ENCODE results near the gene EIF2B5.
"Not testable (repeated sequence)": the region's sequence is repeated elsewhere in the genome, so short reads cannot be mapped to it uniquely, and the experiment has no call there.

EIF2B5 gene

DNA sequence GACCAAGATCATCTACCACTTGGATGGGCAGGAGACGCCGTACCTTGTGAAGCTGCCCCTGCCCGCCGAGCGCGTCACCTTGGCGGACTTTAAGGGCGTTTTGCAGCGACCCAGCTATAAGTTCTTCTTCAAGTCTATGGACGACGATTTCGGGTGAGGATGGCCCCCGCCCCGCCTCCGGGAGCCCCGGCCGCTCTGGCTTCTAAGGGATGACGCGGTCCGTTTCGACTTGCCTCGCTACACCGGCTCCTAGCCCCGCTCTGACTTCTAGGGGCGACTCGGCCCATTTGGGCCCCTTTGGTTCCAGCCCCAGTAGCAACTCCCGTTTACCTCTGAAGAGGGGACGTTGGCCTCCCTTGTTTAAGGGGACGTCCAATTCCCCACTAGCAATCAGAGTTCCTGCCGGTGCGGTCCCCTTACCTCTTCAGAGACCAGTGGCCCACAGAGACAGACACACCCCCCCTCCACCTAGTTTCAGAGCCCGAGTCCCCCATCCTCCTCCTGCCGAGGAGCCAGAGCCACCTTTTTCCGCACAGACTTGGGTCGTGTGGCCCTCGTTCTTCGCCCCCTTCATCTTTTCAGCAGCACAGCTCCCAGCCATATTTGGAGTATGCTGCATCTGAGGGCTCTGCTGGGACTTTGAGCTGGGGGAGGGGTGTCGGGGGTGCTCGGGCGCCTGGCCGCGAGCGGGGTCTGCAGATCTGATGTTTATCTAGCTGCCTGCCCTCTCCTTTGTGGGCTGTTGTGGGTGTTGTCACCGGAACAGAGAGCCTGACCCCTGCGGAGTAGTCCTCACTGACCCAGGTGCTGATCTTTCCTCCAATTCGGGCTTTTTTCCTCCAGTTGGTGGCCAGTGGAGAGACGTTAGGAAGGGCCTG, 20.7 kb downstream of the EIF2B5 start:
- DNase-seq (no peak), ATAC-seq (replicated peaks) (peak; percentile 62 to 65)
- Mint-ChIP-seq H3K4me1 (peaks cover 11 to 30% of the 10 kb centered on the region in 2 donors), H3K4me3 (peak overlapping the region; percentile 90 to 97), H3K9me3 (no peaks in the 10 kb centered on the region), H3K27me3 (no peaks in the 10 kb centered on the region), H3K27ac (peak overlapping the region; percentile 94), H3K36me3 (peaks cover 7% of the 10 kb centered on the region in 2 donors)

GRCh38 chr3:184156522-184156955, 21.4 kb downstream of the EIF2B5 start:
- H3K9me3 Mint-ChIP-seq = no peaks in the 10 kb centered on the region
- peak; percentile 29 to 30 for ATAC-seq (replicated peaks)
- peak overlapping the region; percentile 94 for H3K27ac Mint-ChIP-seq
- H3K36me3 Mint-ChIP-seq = peaks cover 9 to 10% of the 10 kb centered on the region in 2 donors
- peak overlapping the region; percentile 90 to 97 for H3K4me3 Mint-ChIP-seq
- peaks cover 14 to 34% of the 10 kb centered on the region in 2 donors for H3K4me1 Mint-ChIP-seq
- H3K27me3 Mint-ChIP-seq = no peaks in the 10 kb centered on the region
- no peak for DNase-seq

- H3K27ac Mint-ChIP-seq = peak overlapping the region; percentile 94
- H3K9me3 Mint-ChIP-seq = no peaks in the 10 kb centered on the region
- DNase-seq (no peak), ATAC-seq (replicated peaks) (no peak)
- H3K4me3 Mint-ChIP-seq = peak overlapping the region; percentile 90 to 97
- peaks cover 11 to 13% of the 10 kb centered on the region in 2 donors for H3K36me3 Mint-ChIP-seq
- H3K4me1 Mint-ChIP-seq = peaks cover 15 to 36% of the 10 kb centered on the region in 2 donors
- no peaks in the 10 kb centered on the region for H3K27me3 Mint-ChIP-seq
Measured at GRCh38 chr3:184157206-184157605, 22.0 kb downstream of the EIF2B5 start.

DNA sequence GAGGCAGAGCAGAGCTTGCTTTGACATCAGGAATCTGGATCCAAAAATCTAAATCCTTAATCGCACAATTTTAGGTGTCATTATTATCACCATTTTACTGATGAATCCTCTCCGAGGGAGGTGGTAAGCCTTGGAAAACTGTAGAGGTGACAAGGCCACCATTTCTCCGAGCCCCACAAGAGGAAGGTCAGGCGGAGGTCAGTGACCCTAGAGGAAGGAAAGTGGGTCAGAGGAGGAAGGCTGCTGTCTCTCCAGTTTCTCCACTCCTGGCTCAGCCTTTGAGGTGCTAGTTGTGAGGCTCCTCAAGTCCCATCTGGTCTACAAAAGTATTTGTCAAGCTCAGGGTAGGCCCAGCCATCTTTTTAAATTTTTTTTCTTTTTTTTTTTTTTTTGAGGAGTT, 23.2 kb downstream of the EIF2B5 start:
- ATAC-seq (replicated peaks) = no peak
- no peak for DNase-seq
- Mint-ChIP-seq H3K9me3 (no peaks in the 10 kb centered on the region), H3K36me3 (peaks cover 15 to 18% of the 10 kb centered on the region in 2 donors), H3K27ac (no peak overlapping the region), H3K4me3 (no peak overlapping the region), H3K4me1 (peaks cover 17 to 36% of the 10 kb centered on the region in 2 donors), H3K27me3 (no peaks in the 10 kb centered on the region)

DNA sequence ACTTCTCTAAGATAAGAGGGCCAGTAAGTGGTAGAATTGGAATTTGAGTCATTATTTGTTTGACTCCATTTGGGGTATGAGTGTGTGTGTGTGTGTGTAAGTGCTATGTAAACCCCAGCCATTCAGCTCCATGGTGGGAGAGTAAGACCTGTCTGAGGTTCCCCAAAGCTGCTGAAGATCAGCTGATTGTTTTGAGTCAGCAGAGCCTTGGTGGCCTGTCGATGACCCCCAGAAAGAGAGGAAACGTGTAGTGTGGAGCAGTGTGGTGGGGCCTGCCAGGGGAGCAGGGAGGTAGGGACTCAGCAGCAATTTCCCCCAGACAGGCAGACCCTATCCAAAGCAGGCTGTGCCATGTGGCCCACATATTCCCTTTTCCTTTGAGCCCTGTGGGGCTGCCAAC, 25.3 kb downstream of the EIF2B5 start:
- Mint-ChIP-seq H3K9me3 (no peaks in the 10 kb centered on the region), H3K27ac (no peak overlapping the region), H3K4me1 (peaks cover 20 to 36% of the 10 kb centered on the region in 2 donors), H3K4me3 (no peak overlapping the region), H3K27me3 (no peaks in the 10 kb centered on the region), H3K36me3 (peaks cover 28 to 35% of the 10 kb centered on the region in 2 donors)
- no peak for ATAC-seq (replicated peaks)
- no peak for DNase-seq

DNA sequence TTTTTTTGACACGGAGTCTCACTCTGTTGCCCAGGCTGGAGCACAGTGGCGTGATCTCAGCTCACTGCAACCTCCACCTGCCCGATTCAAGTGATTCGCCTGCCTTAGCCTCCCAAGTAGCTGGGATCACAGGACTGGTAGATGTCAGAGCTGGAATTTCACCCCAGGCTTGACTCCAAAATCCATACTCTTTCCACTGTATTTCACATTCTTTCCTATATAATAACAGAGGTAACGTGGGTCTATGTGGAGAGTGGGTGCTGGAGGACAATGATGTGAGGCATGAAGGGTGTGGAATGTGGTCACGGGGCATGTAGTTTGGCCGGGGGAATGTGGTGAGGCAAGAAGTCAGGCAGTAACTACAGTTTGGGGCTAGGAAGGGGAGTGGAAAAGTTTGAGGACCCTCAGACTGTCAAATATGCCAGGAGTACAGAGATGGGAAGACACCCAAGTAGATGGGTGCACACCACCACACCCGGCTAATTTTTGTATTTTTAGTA, 27.5 kb downstream of the EIF2B5 start:
- H3K27me3 Mint-ChIP-seq; H3K9me3 Mint-ChIP-seq; DNase-seq; H3K27ac Mint-ChIP-seq; H3K4me3 Mint-ChIP-seq; ATAC-seq (replicated peaks): not testable (repeated sequence)
- H3K4me1 Mint-ChIP-seq = peaks cover 14 to 20% of the 10 kb centered on the region in 2 donors
- peaks cover 33 to 46% of the 10 kb centered on the region in 2 donors for H3K36me3 Mint-ChIP-seq

- Mint-ChIP-seq H3K4me1 (peaks cover 12 to 15% of the 10 kb centered on the region in 2 donors), H3K36me3 (peaks cover 36 to 55% of the 10 kb centered on the region in 2 donors), H3K27ac (no peak overlapping the region), H3K4me3 (no peak overlapping the region), H3K27me3 (no peaks in the 10 kb centered on the region), H3K9me3 (no peaks in the 10 kb centered on the region)
- no peak for DNase-seq
- ATAC-seq (replicated peaks) = no peak
Measured at GRCh38 chr3:184164648-184165330, 29.6 kb downstream of the EIF2B5 start.

GRCh38 chr3:184165543-184165942, 30.4 kb downstream of the EIF2B5 start:
- H3K27me3 Mint-ChIP-seq = no peaks in the 10 kb centered on the region
- no peak overlapping the region for H3K4me3 Mint-ChIP-seq
- DNase-seq = no peak
- H3K27ac Mint-ChIP-seq = no peak overlapping the region
- no peaks in the 10 kb centered on the region for H3K9me3 Mint-ChIP-seq
- H3K4me1 Mint-ChIP-seq = peaks cover 9 to 10% of the 10 kb centered on the region in 2 donors
- H3K36me3 Mint-ChIP-seq = peaks cover 32 to 51% of the 10 kb centered on the region in 2 donors
- ATAC-seq (replicated peaks) = no peak

DNA sequence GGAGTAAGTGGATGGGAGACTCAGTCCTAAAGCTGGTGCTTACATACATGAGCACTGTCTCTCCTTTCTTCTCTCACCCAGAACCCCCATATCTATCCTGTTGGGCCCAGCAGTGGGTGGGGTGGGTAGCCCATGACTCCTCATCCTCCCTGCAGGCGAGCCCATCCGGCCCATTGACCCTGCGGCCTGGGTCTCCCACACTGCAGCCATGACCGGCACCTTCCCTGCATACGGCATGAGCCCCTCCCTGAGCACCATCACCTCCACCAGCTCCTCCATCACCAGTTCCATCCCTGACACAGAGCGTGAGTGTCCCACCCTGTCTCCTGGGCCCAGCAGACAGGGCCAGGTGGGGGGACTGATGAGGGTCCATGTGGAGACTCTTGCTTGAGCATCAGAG, 31.5 kb downstream of the EIF2B5 start:
- Mint-ChIP-seq H3K4me3 (no peak overlapping the region), H3K4me1 (peaks cover 8 to 13% of the 10 kb centered on the region in 2 donors), H3K9me3 (no peaks in the 10 kb centered on the region), H3K27ac (peak overlapping the region; percentile 25), H3K27me3 (no peaks in the 10 kb centered on the region), H3K36me3 (peaks cover 39 to 57% of the 10 kb centered on the region in 2 donors)
- no peak for DNase-seq
- no peak for ATAC-seq (replicated peaks)

DNA sequence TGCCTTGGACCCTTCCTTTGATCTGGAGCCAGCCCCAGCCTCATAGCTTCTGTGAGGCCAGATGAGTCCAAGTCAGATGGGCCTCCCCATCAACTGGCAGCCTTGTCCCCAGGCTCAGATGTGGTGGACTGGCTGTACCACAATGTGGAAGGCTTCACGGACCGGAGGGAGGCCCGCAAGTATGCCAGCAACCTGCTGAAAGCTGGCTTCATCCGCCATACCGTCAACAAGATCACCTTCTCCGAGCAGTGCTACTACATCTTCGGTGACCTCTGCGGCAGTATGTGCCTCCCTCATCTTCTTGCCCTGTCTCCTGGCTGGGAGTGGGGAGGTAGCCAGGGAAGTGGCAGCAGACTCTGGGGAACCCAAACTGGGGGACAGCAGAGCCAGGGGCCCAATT, 32.6 kb downstream of the EIF2B5 start:
- Mint-ChIP-seq H3K36me3 (peaks cover 38 to 58% of the 10 kb centered on the region in 2 donors), H3K9me3 (no peaks in the 10 kb centered on the region), H3K27ac (no peak overlapping the region), H3K27me3 (no peaks in the 10 kb centered on the region), H3K4me1 (peaks cover 10 to 14% of the 10 kb centered on the region in 2 donors), H3K4me3 (no peak overlapping the region)
- no peak for ATAC-seq (replicated peaks)
- DNase-seq = no peak

DNA sequence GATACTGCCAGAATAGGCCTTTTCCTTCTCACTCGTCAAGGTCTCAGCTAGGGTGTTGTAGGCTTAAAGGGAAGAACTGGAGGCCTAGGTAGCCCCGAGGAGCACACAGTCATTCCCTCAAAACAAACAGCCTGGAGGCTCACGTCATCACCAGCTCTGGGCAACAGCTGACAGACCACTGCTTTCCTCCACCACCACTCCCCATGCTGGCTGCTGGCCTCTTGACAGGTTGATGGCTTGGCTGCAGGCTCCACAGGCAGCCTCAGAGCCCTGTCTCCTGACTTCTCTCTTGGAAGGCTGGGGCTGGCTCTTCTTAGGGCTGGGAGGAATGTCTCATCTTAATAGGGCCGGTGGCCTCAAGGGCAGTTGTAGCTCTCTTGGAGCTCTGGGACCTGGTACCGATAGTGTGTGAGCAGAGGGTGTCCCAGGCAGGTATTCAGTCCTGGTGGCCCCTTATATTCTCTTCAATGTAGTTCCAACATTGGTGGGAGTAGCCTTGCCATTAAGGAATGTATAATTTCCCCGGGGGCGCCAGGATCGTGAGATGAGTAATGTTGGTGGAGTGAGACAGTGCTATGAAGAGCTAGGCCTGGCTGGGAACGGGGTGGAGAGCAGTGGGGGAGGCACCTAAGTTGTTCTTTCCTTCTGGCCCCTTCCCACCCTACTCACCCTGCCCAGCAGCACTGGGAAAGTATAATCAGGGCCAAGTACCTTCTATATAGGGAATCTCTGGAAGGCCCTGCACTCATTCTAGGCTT, 33.4 kb downstream of the EIF2B5 start:
- Mint-ChIP-seq H3K4me1 (peaks cover 10 to 14% of the 10 kb centered on the region in 2 donors), H3K4me3 (no peak overlapping the region), H3K27ac (no peak overlapping the region), H3K36me3 (peaks cover 41 to 62% of the 10 kb centered on the region in 2 donors), H3K27me3 (no peaks in the 10 kb centered on the region), H3K9me3 (no peaks in the 10 kb centered on the region)
- no peak for DNase-seq
- no peak for ATAC-seq (replicated peaks)

GRCh38 chr3:184169896-184170875, 35.0 kb downstream of the EIF2B5 start:
- H3K9me3 Mint-ChIP-seq = no peaks in the 10 kb centered on the region
- no peak overlapping the region for H3K4me3 Mint-ChIP-seq
- H3K4me1 Mint-ChIP-seq = peaks cover 13 to 15% of the 10 kb centered on the region in 2 donors
- H3K36me3 Mint-ChIP-seq = peaks cover 29 to 49% of the 10 kb centered on the region in 2 donors
- H3K27me3 Mint-ChIP-seq = no peaks in the 10 kb centered on the region
- DNase-seq (no peak), ATAC-seq (replicated peaks) (no peak)
- no peak overlapping the region for H3K27ac Mint-ChIP-seq

DNA sequence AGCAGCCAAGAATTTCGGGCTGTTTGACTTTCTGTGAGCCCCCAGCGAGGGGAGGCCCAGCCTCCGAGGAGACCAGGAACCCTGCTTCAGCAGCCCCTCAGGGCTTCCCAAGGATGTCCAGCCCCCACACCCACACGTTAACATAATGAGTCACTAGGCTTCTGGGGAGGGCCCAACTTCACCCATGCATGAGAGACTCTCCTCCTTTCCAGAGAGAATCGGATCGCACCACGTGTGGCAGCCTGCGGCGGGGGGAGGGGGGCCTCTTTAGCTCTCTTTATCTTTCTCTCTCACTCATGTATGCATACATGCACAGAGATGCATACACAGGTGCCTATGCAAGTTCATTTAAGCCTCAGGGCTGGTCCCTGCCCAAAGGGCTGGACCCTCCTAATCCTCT, 36.4 kb downstream of the EIF2B5 start:
- DNase-seq = no peak
- Mint-ChIP-seq H3K27me3 (no peaks in the 10 kb centered on the region), H3K9me3 (no peaks in the 10 kb centered on the region), H3K4me3 (no peak overlapping the region), H3K27ac (peak overlapping the region; percentile 80), H3K4me1 (peaks cover 23 to 29% of the 10 kb centered on the region in 2 donors), H3K36me3 (peaks cover 32 to 46% of the 10 kb centered on the region in 2 donors)
- no peak for ATAC-seq (replicated peaks)

Data from stimulated activated naive B cell treated with anti-CD40 and anti-IgM and Interleukin-4, amounts not matched to agents 10 μg/mL and 1 μg/mL and 100 μg/mL, for 72 hours (primary cell).